Dermis blood vessel endothelial cell (primary cell): ENCODE results near the gene ARRB1. TPM values are rescaled to one million over a fixed set of nuclear protein-coding genes. Genes with fewer than 3 reads are reported as not detected.

ENCODE experiments used
- DNase-seq: peaks from one replicate; pipeline ENCODE4 v3.0.0; 2010
- total RNA-seq: library from RNA; depleted of rRNA; stranded (reverse); fragments of >200 nt; gene quantifications from 2 replicates; pipeline ENCODE4 v1.2.3, GENCODE V29; 2014

The ARRB1 gene
- total RNA-seq, 1 donor from 2014 or later = 223 TPM

- no peak for DNase-seq
Measured at GRCh38 chr11:75273411-75274391, 77.8 kb downstream of the ARRB1 start.

- DNase-seq = no peak
Measured at GRCh38 chr11:75272821-75273301, 78.6 kb downstream of the ARRB1 start.

DNA sequence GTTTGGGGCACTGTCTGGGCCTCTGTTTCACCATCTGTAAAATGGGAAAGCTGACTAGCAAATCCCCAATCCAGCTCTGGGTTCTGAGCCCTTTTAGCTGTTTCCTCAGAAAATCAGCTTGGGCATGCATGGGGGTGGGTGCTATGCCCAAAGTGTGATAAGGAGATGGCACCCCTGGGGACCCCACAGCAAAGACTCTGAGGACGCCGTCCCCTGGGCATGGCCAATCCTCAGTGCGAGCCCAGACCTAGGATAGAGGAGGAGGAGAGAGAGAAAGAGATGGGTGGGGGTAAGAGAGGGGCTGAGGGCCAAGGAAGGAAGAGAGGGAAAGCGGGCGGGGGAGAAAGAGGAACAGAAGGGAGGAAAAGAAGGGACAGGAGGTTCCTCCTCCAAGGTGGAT, 79.1 kb downstream of the ARRB1 start:
- no peak for DNase-seq

DNA sequence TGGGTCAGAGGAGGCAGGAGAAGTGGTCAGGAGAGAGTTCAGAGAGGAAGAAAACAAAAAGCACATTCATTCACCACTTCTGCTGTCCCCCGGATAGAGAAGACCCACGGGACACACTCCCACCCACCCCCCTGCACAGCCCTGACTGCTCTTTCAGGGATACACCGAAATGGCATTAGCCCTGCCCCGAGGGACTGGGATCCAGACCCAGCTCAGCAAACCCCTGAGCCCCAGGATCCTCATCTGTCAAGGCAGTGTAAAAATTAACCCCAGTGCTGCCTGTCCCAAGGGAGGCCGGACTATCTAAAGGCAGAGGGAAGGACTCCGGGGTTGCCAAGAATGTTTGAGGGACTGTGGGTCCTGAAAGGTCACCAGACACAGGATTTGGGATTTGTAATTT, 79.7 kb downstream of the ARRB1 start:
- no peak for DNase-seq

DNA sequence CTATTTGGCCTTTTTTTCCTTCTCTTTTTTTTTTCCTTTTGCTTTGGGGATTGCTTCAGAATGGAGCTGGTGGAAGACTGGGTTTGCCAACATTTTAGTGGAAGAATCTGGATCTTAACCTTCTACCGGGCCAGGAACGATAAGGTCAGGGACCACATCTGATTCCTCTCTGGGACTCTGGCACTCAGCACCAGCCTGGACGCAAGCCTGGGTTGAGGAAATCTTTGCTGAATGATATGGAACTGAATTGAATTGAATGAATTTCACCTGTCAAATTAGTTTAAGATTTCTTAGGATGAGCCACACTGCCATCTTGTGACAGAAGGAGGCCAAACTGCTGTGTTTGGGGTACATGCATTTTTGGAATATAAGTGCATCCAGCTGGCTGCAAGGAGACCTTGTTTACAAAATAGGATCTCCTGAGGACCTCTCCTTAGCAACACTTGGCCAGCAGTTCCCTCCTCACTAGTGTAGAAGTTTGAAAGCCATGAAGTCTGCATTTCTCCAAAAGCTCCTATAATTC, 80.5 kb downstream of the ARRB1 start:
- DNase-seq = peak; percentile 26

DNA sequence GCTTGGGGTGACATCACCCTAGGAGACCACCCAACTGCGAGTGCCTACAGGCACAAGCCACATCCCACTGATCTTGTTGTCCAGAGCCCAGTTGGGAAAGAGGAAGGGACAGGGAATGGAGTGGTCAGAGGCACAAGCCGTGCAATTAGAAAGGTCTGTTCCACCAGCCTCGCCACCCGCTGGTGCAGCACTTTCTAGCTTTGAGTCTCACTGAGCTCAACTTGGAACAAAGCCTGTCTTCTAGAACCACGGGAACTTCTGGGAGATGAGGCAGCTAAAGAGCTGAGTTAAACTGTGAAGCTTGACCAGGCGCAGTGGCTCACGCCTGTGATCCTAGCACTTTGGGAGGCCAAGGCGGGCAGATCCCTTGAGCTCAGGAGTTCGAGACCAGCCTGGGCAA, 81.6 kb downstream of the ARRB1 start:
- no peak for DNase-seq

GRCh38 chr11:75269367-75269660, 82.1 kb downstream of the ARRB1 start:
- DNase-seq = no peak

GRCh38 chr11:75268626-75269366, 82.7 kb downstream of the ARRB1 start:
- no peak for DNase-seq

DNA sequence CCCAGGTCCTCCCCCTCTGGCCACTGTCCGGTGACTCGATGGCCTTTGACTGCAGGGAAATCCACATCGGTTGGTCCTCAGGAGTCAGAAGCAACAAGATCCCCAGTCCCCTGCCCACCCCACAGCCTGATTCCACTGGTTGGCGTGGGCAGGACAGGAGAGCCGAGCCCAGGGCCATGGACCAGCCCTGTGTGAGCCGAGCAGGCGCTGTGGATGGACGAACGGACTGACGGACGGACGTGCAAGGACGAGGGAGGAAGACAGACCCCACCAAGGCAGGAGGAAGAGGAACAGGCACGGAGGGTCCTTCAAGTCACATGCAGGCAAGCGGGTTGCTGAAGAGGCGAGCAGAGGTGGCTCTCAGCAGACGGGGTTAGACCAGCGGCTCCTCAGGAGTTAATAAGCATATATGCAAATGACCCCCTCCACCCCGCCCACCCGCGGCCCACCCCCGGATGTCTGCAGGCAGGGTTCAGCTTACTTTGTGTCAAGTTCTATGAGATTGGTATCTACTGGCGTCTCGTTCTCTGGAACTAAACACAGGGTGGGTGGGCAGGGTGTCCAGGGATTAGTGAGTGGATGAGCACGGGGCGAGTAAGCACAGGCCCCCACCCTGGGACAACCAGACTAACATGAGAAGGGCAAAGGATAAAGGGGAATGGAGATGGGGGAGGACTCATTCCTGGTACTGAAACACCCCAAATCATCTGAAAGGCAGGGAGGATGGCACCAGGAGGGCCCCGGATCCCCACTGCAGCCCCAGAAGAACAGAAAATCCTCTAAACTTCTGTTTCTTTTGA, 84.1 kb downstream of the ARRB1 start:
- no peak for DNase-seq

GRCh38 chr11:75265851-75266531, 85.5 kb downstream of the ARRB1 start:
- DNase-seq = no peak

- no peak for DNase-seq
Measured at GRCh38 chr11:75264971-75265370, 86.5 kb downstream of the ARRB1 start.

GRCh38 chr11:75264356-75264755, 87.1 kb downstream of the ARRB1 start:
- DNase-seq = no peak

DNA sequence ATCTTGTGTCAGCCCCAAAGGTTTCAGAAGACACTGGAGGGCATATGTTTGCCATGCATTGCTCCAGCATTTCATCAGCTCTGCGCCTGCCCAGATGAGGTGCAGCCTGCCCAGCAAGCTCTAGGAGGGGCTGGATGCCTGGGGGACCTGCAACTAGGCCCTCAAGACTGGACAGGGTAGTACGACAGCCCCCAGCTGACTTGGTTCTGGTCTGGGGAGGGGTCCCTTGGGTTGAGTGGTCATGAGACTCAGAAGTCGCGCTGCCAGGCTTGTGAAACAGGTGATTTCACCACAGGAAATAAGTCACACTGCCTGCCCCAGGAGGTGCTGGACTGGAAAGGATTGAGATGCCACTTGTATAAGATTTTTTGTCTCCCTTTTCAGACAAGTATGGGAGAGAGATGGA, 87.5 kb downstream of the ARRB1 start:
- peak; percentile 38 for DNase-seq

- peak; percentile 21 for DNase-seq
Measured at GRCh38 chr11:75262961-75263852, 88.3 kb downstream of the ARRB1 start.

- no peak for DNase-seq
Measured at GRCh38 chr11:75262436-75262835, 89.0 kb downstream of the ARRB1 start.

DNA sequence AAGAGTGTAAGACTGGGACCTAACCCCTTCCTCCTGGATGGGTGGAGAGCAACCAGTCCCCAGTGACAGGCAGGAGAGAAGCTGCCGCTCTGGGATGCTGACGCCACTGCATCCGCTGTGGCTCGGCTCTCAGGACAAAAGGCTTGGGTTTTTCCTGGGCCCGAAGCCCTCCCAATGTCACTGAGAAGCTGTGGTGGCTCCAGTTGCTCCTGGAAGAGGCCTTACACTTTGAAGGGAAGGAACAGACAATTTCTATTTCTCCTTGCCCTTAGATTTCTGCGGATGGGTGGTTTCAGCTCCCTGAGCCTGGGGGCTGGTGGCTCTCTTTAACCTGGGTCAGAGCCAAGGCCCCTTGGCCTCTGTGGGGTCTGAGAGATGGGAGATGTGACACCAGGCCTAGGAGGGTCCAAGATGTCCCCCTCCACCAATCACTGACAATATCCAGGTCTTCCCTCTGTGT, 89.5 kb downstream of the ARRB1 start:
- DNase-seq = no peak

DNA sequence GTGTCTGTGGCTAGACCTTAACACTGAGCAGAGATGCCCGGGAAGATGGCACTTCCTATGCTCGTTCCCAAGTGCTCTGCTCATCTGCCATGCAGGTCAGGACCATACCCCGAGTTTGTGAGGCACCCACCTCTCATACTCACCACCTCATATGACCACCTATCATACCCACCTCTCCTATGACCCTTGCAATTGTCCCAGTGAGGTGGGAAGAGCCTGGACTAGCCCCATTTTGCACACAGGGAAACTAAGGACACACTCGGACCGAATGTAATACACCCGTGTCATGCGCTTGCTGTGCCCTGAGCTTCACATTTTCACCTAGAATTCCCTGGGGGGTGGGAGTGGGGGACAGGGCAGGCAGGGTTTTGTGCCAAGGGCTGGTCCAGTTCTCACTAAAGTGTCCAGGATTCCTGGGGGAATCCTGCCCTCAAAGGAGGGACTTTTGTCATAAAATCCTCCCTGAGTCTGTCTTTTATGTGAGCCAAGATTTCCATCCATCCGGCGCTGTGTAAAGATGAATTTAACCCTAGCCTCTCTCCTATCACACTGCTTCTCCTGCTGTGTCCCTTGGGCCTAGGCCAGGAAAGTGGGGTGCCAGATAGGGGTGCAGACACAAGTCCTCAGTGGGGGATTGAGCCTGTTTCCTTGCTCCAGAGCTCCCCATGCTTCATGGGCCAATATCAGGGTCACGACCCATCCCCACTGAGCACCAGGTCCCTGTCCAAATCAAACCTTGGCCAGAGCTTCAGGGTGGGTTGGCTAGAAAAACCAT, 90.9 kb downstream of the ARRB1 start:
- DNase-seq = peak; percentile 21

DNA sequence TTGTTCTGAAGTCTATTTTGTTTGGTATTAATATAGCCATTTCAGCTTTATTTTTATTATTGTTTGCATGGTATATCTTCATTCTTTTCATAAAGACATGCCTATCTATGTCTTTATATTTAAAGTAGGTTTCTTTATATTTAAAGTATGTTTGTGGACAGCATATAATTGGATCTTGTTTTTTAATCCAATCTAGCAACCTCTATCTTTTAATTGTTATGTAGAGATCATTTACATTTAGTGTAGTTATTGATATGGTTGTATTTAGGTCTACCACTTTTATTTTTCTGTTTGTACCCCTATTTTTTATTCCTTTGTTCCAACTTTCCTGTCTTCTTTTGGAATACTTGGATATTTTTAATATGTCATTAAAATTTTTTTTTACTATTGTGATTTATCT, 97.1 kb downstream of the ARRB1 start:
- DNase-seq = no peak

- DNase-seq = no peak
Measured at GRCh38 chr11:75249704-75250103, 101.8 kb downstream of the ARRB1 start.

GRCh38 chr11:75248924-75249256, 102.6 kb downstream of the ARRB1 start:
- DNase-seq = no peak
